K562 (cell line): ENCODE data around the gene NKX6-2. TPM values are rescaled to one million over a fixed set of nuclear protein-coding genes. Genes with fewer than 3 reads are reported as not detected.

ENCODE experiments used
- ATAC-seq: fragments of 200-7000 bp; cut with Tn5 transposase; 3 replicates; pipeline ENCODE4 v1.9.1; 2020; ENCODE audit warnings: moderate library complexity
- BruUV-seq: library from RNA; stranded (reverse); fragments of 400-500 nt; replicated peaks from 2 replicates; lab custom pipeline; 2021; lab: Mats Ljungman, UMichigan
- CTCF ChIA-PET: fragments of 300-600 bp; formaldehyde crosslinking; extraction: SDS; loops from one replicate; lab custom pipeline; 2021; ENCODE audit warnings: low intra/inter-chr PET ratio; lab: Yijun Ruan, JAX
- POLR2A ChIA-PET: fragments of 300-600, 350-650 bp; sonication (Branson Sonifier 250); formaldehyde crosslinking; extraction: SDS; loops from one replicate; lab custom pipeline; 2021; ENCODE audit warnings: antibody characterized with exemption, inconsistent platforms; lab: Yijun Ruan, JAX
- DNase-seq, 4 experiments: peaks; one replicate each; pipeline versions ENCODE4 v3.0.0 to v3.0.0-alpha.2; 2011 to 2018; ENCODE audit warnings: low spot score in 3 of 4, mixed read lengths in 3 of 4; ENCODE audit errors: extremely low read depth in 1 of 4
- FAIRE-seq: peaks from 2 replicates; lab custom pipeline; 2011; peaks lifted over from hg19 to GRCh38; lab: Jason Lieb, UNC
- H2AFZ ChIP-seq: 2 replicates; pipeline ENCODE4 v1.6.0; 2011; ENCODE audit warnings: low read depth, low read length, control low read depth, inconsistent platforms
- H3K27ac ChIP-seq: fragments of 200-600 bp; 3 replicates; pipeline ENCODE4 v1.8.0; 2011; ENCODE audit warnings: low read depth, mild to moderate bottlenecking, control low read depth, inconsistent platforms, low read length, moderate library complexity, mixed read lengths; ENCODE audit errors: extremely low read depth
- H3K27me3 ChIP-seq, 2 experiments: fragments of 300-600 bp in 1 of 2; 2 replicates in 1 of 2; 3 replicates in 1 of 2; pipeline versions ENCODE4 v1.6.0 to v1.8.0; 2011; ENCODE audit warnings: inconsistent platforms in 2 of 2, low read length in 2 of 2, mild to moderate bottlenecking in 1 of 2, mixed read lengths in 1 of 2, moderate library complexity in 1 of 2; ENCODE audit not compliant: control insufficient read depth in 2 of 2, insufficient read depth in 2 of 2
- H3K36me3 ChIP-seq: fragments of 300-600 bp; 3 replicates; pipeline ENCODE4 v1.8.0; 2011; ENCODE audit warnings: mild to moderate bottlenecking, low read length, inconsistent platforms; ENCODE audit not compliant: control insufficient read depth, insufficient read depth
- H3K4me1 ChIP-seq, 2 experiments: fragments of 200-600 bp in 1 of 2; replicated peaks in 1 of 2; 2 replicates in 1 of 2; 3 replicates in 1 of 2; pipeline versions ENCODE4 v1.5.1 to v1.8.0; 2011; ENCODE audit warnings: inconsistent platforms in 2 of 2, low read length in 2 of 2, mild to moderate bottlenecking in 1 of 2, mixed read lengths in 1 of 2, moderate library complexity in 1 of 2; ENCODE audit not compliant: control insufficient read depth in 2 of 2, insufficient read depth in 2 of 2
- H3K4me2 ChIP-seq: 2 replicates; pipeline ENCODE4 v1.6.1; 2011; ENCODE audit warnings: low read length, control low read depth, inconsistent platforms, mixed read lengths; ENCODE audit not compliant: insufficient read depth
- H3K4me3 ChIP-seq: fragments of 200-600 bp; sonication (generic), shearing (Covaris generic); 2 replicates; pipeline ENCODE4 v1.5.1; 2016; ENCODE audit warnings: control low read depth, inconsistent platforms
- H3K79me2 ChIP-seq: fragments of 200-600 bp; 3 replicates; pipeline ENCODE4 v1.8.0; 2011; ENCODE audit warnings: low read length, inconsistent platforms; ENCODE audit not compliant: control insufficient read depth, insufficient read depth
- H3K9ac ChIP-seq, 2 experiments: 2 replicates each; pipeline versions ENCODE4 v1.6.0 to v1.6.1; 2011; ENCODE audit warnings: low read depth in 2 of 2, low read length in 2 of 2, control low read depth in 1 of 2, inconsistent platforms in 1 of 2, mild to moderate bottlenecking in 1 of 2, mixed read lengths in 1 of 2; ENCODE audit not compliant: insufficient read depth in 1 of 2
- H3K9me1 ChIP-seq: one replicate; pipeline ENCODE4 v1.6.0; 2011; ENCODE audit warnings: inconsistent platforms, mild to moderate bottlenecking, low read length, moderate library complexity; ENCODE audit not compliant: control insufficient read depth, insufficient read depth
- H3K9me3 ChIP-seq: replicated peaks from 2 replicates; pipeline ENCODE4 v1.5.1; 2011; ENCODE audit warnings: low read depth, low read length, inconsistent platforms; ENCODE audit not compliant: control insufficient read depth, insufficient read depth
- H4K20me1 ChIP-seq: replicated peaks from 2 replicates; pipeline ENCODE4 v1.6.1; 2011; ENCODE audit warnings: low read length, inconsistent platforms, mixed read lengths; ENCODE audit not compliant: control insufficient read depth, insufficient read depth
- E2F8 ChIP-seq: fragments of 450-650 bp; IDR thresholded peaks from 2 replicates; pipeline ENCODE4 v1.7.1; 2018; ENCODE audit warnings: mild to moderate bottlenecking, low read depth; ENCODE audit not compliant: partially characterized antibody
- HBP1 ChIP-seq: fragments of 450-650 bp; formaldehyde crosslinking; IDR thresholded peaks from 2 replicates; pipeline ENCODE4 v1.4.0; 2022; ENCODE audit warnings: missing genetic modification characterization
- POU5F1 ChIP-seq: fragments of 150-350 bp; IDR thresholded peaks from 2 replicates; pipeline ENCODE4 v1.6.1; 2014; ENCODE audit warnings: borderline replicate concordance, low read length, low read depth, mild to moderate bottlenecking; ENCODE audit not compliant: partially characterized antibody
- RAD51 ChIP-seq: fragments of 450-650 bp; IDR thresholded peaks from 2 replicates; pipeline ENCODE4 v1.7.1; 2016; ENCODE audit warnings: low read depth, mild to moderate bottlenecking, borderline replicate concordance
- RBM22 ChIP-seq: fragments of 200-400 bp; formaldehyde crosslinking; IDR thresholded peaks from 2 replicates; pipeline ENCODE4 v1.6.1; 2018; ENCODE audit warnings: low read length, low read depth; ENCODE audit not compliant: poor library complexity, severe bottlenecking
- SMARCC2 ChIP-seq: fragments of 450-650 bp; IDR thresholded peaks from 2 replicates; pipeline ENCODE4 v1.6.1; 2017; ENCODE audit warnings: antibody characterized with exemption, moderate library complexity, mild to moderate bottlenecking, low read depth
- TAL1 ChIP-seq: fragments of 450-650 bp; IDR thresholded peaks from 2 replicates; pipeline ENCODE4 v1.6.1; 2016; ENCODE audit warnings: mild to moderate bottlenecking
- ZNF785 ChIP-seq: fragments of 250-450 bp; sonication (Bioruptor Pico); IDR thresholded peaks from 2 replicates; pipeline ENCODE4 v1.4.0; 2020; ENCODE audit warnings: mild to moderate bottlenecking
- WGBS: fragments of 100-300 bp; shearing (Covaris generic); methylation state at CpG from one replicate; pipeline ENCODE4 v1.1.6; 2016; ENCODE audit warnings: low coverage, mixed read lengths; ENCODE audit not compliant: insufficient coverage; ENCODE audit errors: missing lambda C conversion rate; 5-methylcytosine and 5-hydroxymethylcytosine counted together
- in situ Hi-C: fragments of 300-500 bp; cut with MboI; formaldehyde crosslinking; loops from 4 replicates; pipeline ENCODE4 v1.15.0; 2018; ENCODE audit warnings: inconsistent platforms, mixed read lengths
- intact Hi-C: fragments of 100-400 bp; cut with micrococcal nuclease; formaldehyde crosslinking; loops from 2 replicates; pipeline ENCODE4 v1.14.2; 2022
- polyA plus RNA-seq, 8 experiments: library from polyadenylated mRNA; depleted of rRNA in 4 of 8; stranded (reverse) in 5 of 8; unstranded in 3 of 8; fragments of >200 nt; fragmentation: Nextera tagmentation in 2 of 8; fragmentation: Illumina TruSeq in 1 of 8; extraction: Ambion mirVana in 2 of 8; extraction: Trizol in 1 of 8; gene quantifications; 2 replicates each; pipeline versions ENCODE4 v1.2.1 to v1.2.3, GENCODE V29; 2011 to 2014; ENCODE audit warnings: inconsistent platforms in 1 of 8, missing spikeins in 1 of 8
- total RNA-seq, 7 experiments: library from RNA; depleted of rRNA in 6 of 7; stranded (reverse); fragments of >200 nt in 6 of 7; fragmentation: Illumina TruSeq in 2 of 7; extraction: Trizol in 2 of 7; gene quantifications; 2 replicates each; pipeline versions ENCODE4 v1.2.1 to v1.2.3, GENCODE V29; 2011 to 2021; ENCODE audit warnings: low replicate concordance in 1 of 7
- TF ChIP-seq, protein P1 (sequence below): fragments of 250-450 bp; sonication (Bioruptor Pico); IDR thresholded peaks from 2 replicates; pipeline ENCODE4 v1.5.0; 2021

The NKX6-2 gene
- total and polyA plus RNA-seq, 9 of the 15 experiments (the other 6 are each of a cell fraction or from before 2014, with no cell fraction given) = 1.0 to 1.6 TPM; not detected in 7

GRCh38 chr10:132815168-132815857 lies 29.4 kb upstream of the NKX6-2 start (continued):
- TF ChIP-seq, protein P1, sequence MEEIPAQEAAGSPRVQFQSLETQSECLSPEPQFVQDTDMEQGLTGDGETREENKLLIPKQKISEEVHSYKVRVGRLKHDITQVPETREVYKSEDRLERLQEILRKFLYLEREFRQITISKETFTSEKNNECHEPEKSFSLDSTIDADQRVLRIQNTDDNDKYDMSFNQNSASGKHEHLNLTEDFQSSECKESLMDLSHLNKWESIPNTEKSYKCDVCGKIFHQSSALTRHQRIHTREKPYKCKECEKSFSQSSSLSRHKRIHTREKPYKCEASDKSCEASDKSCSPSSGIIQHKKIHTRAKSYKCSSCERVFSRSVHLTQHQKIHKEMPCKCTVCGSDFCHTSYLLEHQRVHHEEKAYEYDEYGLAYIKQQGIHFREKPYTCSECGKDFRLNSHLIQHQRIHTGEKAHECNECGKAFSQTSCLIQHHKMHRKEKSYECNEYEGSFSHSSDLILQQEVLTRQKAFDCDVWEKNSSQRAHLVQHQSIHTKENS (CRISPR knock-in tag) = no peak

DNA sequence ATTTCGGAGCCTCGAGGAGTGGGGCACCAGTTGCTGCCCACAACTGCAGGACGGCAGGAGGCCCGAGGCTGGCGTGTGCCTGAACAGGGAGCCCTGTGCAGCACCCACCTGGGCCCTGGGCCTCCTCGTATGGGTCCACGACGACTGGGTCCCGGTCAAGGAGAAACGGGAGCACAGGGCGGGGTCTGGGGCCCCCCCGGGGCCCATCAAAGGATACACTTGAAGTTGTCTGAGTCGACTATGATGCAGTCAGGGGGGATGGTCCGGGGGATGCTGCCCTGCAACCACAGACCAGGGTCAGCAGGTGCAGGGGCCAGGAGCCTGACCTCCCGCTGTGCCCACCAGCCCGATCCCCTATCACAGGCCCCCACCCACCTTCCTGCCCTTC lies 28.5 kb upstream of the NKX6-2 start:
- Histone ChIP-seq H3K27me3 (peaks cover 13 to 40% of the 10 kb centered on the region in 2 experiments; a peak in 3 of 5 replicates), H3K4me3 (no peak overlapping the region), H3K79me2 (no peaks in the 10 kb centered on the region), H3K9me3 (no peaks in the 10 kb centered on the region), H3K9me1 (no peaks in the 10 kb centered on the region), H3K4me2 (no peak overlapping the region), H3K4me1 (peaks cover 0 to 16% of the 10 kb centered on the region in 2 experiments; a peak in 1 of 5 replicates), H2AFZ (no peak overlapping the region), H4K20me1 (no peaks in the 10 kb centered on the region), H3K27ac (no peak overlapping the region), H3K36me3 (no peaks in the 10 kb centered on the region), H3K9ac (no peak overlapping the region)
- no TSS peak for BruUV-seq
- intact Hi-C loops = no loop called here
- WGBS = 9% methylated on average over 4 of the region's 16 CpGs
- in situ Hi-C loops = no loop called here
- no peak for DNase-seq
- ChIA-PET CTCF (no interaction called here), POLR2A (interaction anchor here (0.7 kb wide), 1 partner anchor 63 kb away, joined by 3 read pairs; no protein-coding TSS in a partner anchor)
- no peak for ATAC-seq
- FAIRE-seq = no peak
- TF ChIP-seq ZNF785 (CRISPR knock-in tag) (no peak), RBM22 (no peak), E2F8 (no peak), TAL1 (no peak), RAD51 (no peak), POU5F1 (no peak), HBP1 (CRISPR knock-in tag) (no peak), SMARCC2 (no peak)
